ENCODE measurements around the gene FAM193B. TPM values are rescaled to one million over a fixed set of nuclear protein-coding genes. Genes with fewer than 3 reads are reported as not detected.

The FAM193B gene
- total RNA-seq, 1 experiment from 2014 or later = 58.5 TPM

DNA sequence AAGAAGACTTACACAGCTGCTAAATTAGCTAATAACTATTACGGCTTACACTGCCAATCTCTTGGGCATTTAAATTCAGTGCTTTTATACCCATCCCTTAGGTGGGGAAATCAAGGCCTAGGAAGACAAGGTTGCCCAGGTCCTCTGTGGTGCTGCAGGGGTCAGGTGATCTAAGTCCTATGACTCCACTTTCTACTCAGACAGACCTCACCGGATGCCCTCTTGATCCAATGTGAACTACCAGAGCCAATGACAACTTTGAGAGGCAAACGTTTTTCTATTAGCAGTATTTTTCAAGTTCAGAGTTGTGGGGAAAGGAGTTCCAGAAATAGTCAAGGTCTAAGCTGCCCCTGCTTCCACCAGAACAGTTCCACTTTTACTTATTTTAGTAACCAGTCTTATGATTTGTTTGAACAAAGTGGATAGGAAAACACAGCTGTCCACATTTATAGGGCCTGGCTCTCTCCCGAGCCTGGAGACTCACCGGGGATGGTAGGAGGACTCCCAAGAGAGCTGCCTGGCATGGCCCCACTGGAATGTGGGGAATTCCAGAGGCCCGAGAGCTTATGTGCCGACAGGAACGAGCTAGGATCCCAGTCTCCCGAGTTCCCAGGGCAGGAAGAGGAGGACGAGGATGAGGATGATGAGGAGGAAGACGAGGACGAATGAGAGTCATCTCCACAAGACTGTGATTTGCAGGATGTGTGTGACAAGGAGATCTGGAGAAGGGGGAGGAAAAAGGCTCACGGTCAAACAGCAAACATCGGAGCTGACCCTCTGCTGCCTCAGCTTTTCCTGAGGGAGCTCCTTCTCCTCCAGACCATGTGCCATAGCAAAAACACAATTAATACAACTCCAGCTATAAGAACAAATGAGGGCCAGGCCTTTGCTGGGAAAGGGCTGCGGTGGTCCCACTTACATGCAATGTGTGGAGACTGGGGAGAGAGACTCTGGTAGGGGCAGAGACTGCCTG lies 16.7 kb downstream of the FAM193B start:
- Histone ChIP-seq H3K4me1 (ENCODE audit: control insufficient read depth, insufficient read depth, low read length) (peaks cover 46% of the 10 kb centered on the region), H3K27ac (ENCODE audit: low read length) (peak overlapping the region; percentile 94), H3K36me3 (ENCODE audit: control insufficient read depth, insufficient read depth, low read length) (peaks cover 12% of the 10 kb centered on the region), H3K9me3 (ENCODE audit: control insufficient read depth, insufficient read depth, low read depth, low read length) (no peaks in the 10 kb centered on the region), H3K27me3 (ENCODE audit: control insufficient read depth, insufficient read depth, low read length) (no peaks in the 10 kb centered on the region), H3K4me3 (ENCODE audit: low read depth in 2 of 2, low read length in 2 of 2) (peak overlapping the region in 1 of 2 experiments; percentile 12; a peak in 1 of 4 replicates)
- POLR2A ChIA-PET = interaction anchor here (1.0 to 1.1 kb wide), 2 partner anchors 9 kb away, joined by 4 read pairs; no protein-coding TSS in a partner anchor
- BruUV-seq (replicated peaks) = no TSS peak
- intact Hi-C loops (cut with micrococcal nuclease; ENCODE audit: unreplicated experiment) = no loop called here
- peak; percentile 95 for ATAC-seq
- in situ Hi-C loops (cut with HindIII; ENCODE audit: low pct_unique_long_range_greater_than_20kb, low sequenced_read_pairs) = no loop called here
- no peak for DNase-seq (ENCODE audit: low read depth, low spot score)
- TF ChIP-seq, protein P1, sequence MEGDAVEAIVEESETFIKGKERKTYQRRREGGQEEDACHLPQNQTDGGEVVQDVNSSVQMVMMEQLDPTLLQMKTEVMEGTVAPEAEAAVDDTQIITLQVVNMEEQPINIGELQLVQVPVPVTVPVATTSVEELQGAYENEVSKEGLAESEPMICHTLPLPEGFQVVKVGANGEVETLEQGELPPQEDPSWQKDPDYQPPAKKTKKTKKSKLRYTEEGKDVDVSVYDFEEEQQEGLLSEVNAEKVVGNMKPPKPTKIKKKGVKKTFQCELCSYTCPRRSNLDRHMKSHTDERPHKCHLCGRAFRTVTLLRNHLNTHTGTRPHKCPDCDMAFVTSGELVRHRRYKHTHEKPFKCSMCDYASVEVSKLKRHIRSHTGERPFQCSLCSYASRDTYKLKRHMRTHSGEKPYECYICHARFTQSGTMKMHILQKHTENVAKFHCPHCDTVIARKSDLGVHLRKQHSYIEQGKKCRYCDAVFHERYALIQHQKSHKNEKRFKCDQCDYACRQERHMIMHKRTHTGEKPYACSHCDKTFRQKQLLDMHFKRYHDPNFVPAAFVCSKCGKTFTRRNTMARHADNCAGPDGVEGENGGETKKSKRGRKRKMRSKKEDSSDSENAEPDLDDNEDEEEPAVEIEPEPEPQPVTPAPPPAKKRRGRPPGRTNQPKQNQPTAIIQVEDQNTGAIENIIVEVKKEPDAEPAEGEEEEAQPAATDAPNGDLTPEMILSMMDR (IDR thresholded peaks at IDR 0.05) = no peak
- TF ChIP-seq SIN3A (IDR thresholded peaks at IDR 0.05; ENCODE audit: borderline replicate concordance, insufficient read depth, low read depth, low read length) (no peak), POLR2AphosphoS5 (IDR thresholded peaks at IDR 0.05; ENCODE audit: low read depth, low read length) (peak; percentile 42; the same call in 1 of the 2 replicates)
- TF ChIP-seq, protein P2, sequence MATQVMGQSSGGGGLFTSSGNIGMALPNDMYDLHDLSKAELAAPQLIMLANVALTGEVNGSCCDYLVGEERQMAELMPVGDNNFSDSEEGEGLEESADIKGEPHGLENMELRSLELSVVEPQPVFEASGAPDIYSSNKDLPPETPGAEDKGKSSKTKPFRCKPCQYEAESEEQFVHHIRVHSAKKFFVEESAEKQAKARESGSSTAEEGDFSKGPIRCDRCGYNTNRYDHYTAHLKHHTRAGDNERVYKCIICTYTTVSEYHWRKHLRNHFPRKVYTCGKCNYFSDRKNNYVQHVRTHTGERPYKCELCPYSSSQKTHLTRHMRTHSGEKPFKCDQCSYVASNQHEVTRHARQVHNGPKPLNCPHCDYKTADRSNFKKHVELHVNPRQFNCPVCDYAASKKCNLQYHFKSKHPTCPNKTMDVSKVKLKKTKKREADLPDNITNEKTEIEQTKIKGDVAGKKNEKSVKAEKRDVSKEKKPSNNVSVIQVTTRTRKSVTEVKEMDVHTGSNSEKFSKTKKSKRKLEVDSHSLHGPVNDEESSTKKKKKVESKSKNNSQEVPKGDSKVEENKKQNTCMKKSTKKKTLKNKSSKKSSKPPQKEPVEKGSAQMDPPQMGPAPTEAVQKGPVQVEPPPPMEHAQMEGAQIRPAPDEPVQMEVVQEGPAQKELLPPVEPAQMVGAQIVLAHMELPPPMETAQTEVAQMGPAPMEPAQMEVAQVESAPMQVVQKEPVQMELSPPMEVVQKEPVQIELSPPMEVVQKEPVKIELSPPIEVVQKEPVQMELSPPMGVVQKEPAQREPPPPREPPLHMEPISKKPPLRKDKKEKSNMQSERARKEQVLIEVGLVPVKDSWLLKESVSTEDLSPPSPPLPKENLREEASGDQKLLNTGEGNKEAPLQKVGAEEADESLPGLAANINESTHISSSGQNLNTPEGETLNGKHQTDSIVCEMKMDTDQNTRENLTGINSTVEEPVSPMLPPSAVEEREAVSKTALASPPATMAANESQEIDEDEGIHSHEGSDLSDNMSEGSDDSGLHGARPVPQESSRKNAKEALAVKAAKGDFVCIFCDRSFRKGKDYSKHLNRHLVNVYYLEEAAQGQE (IDR thresholded peaks at IDR 0.05; ENCODE audit: insufficient read depth in 1 of 2, low read depth in 2 of 2, low read length in 1 of 2) = 0 out of 4 replicates have a peak, but pooled peaks of 1 of the 2 experiments have one; percentile 20
- CTCF ChIA-PET = interaction anchor here (1.2 kb wide), 1 partner anchor 17 kb away, joined by 3 read pairs; no protein-coding TSS in a partner anchor

DNA sequence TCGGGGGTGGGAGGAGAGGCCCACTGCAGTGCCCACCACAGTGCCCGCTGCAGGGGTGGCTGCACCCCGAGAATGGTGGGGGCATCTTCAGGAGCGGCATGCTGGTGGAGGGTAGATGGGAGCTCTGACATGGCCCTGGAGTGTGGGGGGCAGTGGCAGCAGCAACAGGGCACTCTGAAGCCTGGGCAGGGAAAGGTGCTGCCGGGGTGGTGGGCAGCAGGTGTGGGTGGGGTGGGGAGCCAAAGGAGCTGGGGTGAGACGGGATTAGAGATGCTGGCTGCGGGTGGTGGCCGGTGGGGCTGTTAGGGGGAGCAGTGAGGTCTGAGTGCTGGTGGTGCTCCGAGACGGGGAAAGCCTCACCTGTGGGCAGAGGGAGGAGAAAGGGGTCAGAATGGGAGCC lies 18.0 kb downstream of the FAM193B start:
- Histone ChIP-seq H3K4me3 (ENCODE audit: low read depth in 2 of 2, low read length in 2 of 2) (no peak overlapping the region), H3K27me3 (ENCODE audit: control insufficient read depth, insufficient read depth, low read length) (no peaks in the 10 kb centered on the region), H3K4me1 (ENCODE audit: control insufficient read depth, insufficient read depth, low read length) (peaks cover 46% of the 10 kb centered on the region), H3K9me3 (ENCODE audit: control insufficient read depth, insufficient read depth, low read depth, low read length) (no peaks in the 10 kb centered on the region), H3K27ac (ENCODE audit: low read length) (peak overlapping the region; percentile 94), H3K36me3 (ENCODE audit: control insufficient read depth, insufficient read depth, low read length) (peaks cover 15% of the 10 kb centered on the region)
- ATAC-seq (no peak), DNase-seq (ENCODE audit: low read depth, low spot score) (no peak)
- CTCF ChIA-PET = interaction anchor here (0.6 kb wide), 1 partner anchor 30 kb away, joined by 4 read pairs; no protein-coding TSS in a partner anchor
- TF ChIP-seq TCF7L2 (IDR thresholded peaks at IDR 0.05; ENCODE audit: low read depth, low read length) (no peak), POLR2AphosphoS5 (IDR thresholded peaks at IDR 0.05; ENCODE audit: low read depth, low read length) (no peak), SIN3A (IDR thresholded peaks at IDR 0.05; ENCODE audit: borderline replicate concordance, insufficient read depth, low read depth, low read length) (no peak)
- TF ChIP-seq, protein P2 (IDR thresholded peaks at IDR 0.05; ENCODE audit: insufficient read depth in 1 of 2, low read depth in 2 of 2, low read length in 1 of 2) = no peak
- TF ChIP-seq, protein P1 (IDR thresholded peaks at IDR 0.05) = no peak
- intact Hi-C loops (cut with micrococcal nuclease; ENCODE audit: unreplicated experiment) = no loop called here
- POLR2A ChIA-PET = no interaction called here
- BruUV-seq (replicated peaks) = no TSS peak
- in situ Hi-C loops (cut with HindIII; ENCODE audit: low pct_unique_long_range_greater_than_20kb, low sequenced_read_pairs) = no loop called here

All from Panc1 (cell line).